Measurements from ENCODE around the gene LEFTY2.

DNA sequence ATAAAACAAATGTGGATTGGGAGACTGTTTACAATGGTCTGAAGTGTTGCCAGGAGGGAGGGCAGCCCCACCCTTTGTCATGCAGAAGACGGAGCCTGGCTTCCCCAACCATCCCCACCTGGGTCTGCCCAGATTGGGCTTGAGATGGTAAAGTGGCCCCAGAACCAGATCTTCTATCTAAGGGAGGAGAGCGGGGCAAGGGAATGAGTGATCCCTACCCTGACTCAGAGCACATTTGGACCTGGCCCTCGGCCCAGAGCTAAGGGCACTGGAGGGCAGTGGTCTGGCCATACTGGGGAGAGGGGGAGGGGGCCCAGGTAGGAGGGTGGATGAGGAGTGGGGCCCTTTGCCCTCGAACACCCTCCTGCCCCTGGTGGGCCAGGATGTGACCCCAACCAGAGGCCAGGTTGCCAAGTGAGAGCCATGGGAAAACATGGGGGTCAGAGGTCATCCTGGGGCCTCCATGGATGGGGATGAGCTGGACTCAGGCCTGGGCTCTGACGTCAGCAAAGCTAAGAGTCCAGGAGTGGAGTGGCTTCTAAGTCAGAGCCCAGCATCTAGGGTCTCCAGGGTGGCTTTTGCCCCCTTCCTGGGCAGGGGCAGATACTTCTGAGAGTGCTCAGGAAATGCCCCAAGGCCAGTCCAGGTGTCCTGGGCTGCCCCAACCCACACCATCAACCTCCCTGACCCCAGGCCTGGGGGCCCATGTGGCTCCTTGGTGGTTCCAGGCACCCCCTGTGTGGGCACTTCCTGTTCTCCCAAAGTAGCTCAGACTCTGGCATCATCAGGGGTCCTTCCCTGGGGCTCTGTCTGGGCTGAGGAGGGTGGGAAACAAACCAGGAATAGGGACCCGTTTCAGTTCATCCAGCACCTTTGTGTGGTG is 50.4 kb downstream of the LEFTY2 start:
- TF ChIP-seq, protein P1, sequence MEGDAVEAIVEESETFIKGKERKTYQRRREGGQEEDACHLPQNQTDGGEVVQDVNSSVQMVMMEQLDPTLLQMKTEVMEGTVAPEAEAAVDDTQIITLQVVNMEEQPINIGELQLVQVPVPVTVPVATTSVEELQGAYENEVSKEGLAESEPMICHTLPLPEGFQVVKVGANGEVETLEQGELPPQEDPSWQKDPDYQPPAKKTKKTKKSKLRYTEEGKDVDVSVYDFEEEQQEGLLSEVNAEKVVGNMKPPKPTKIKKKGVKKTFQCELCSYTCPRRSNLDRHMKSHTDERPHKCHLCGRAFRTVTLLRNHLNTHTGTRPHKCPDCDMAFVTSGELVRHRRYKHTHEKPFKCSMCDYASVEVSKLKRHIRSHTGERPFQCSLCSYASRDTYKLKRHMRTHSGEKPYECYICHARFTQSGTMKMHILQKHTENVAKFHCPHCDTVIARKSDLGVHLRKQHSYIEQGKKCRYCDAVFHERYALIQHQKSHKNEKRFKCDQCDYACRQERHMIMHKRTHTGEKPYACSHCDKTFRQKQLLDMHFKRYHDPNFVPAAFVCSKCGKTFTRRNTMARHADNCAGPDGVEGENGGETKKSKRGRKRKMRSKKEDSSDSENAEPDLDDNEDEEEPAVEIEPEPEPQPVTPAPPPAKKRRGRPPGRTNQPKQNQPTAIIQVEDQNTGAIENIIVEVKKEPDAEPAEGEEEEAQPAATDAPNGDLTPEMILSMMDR (IDR thresholded peaks at IDR 0.05), result no peak
- TF ChIP-seq POLR2A (IDR thresholded peaks at IDR 0.05), result no peak

All from prostate gland (tissue), 2 donors.